ENCODE results near the gene DHODH.

DNA sequence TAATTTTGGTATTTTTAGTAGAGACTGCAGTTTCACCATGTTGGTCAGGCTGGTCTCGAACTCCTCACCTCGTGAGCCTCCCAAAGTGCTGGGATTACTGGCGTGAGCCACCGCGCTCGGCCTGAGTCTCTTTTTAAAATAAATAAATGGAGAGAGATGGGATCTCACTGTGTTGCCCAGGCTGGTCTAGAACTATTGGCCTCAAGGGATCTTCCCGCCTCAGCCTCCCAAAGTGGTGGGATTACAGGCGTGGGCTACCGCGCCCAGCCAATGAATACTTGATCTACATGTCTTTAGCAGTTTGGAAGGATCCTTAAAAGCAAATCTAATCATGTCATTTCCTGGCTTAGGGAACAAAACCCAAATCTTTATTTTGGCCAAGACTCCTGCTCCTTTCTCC, 1.2 kb downstream of the DHODH start:
- no peak for TF ChIP-seq POLR2AphosphoS5 (IDR thresholded peaks at IDR 0.05)
- TF ChIP-seq POLR2A (IDR thresholded peaks at IDR 0.05) = no peak
- TF ChIP-seq, protein P1, sequence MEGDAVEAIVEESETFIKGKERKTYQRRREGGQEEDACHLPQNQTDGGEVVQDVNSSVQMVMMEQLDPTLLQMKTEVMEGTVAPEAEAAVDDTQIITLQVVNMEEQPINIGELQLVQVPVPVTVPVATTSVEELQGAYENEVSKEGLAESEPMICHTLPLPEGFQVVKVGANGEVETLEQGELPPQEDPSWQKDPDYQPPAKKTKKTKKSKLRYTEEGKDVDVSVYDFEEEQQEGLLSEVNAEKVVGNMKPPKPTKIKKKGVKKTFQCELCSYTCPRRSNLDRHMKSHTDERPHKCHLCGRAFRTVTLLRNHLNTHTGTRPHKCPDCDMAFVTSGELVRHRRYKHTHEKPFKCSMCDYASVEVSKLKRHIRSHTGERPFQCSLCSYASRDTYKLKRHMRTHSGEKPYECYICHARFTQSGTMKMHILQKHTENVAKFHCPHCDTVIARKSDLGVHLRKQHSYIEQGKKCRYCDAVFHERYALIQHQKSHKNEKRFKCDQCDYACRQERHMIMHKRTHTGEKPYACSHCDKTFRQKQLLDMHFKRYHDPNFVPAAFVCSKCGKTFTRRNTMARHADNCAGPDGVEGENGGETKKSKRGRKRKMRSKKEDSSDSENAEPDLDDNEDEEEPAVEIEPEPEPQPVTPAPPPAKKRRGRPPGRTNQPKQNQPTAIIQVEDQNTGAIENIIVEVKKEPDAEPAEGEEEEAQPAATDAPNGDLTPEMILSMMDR (IDR thresholded peaks at IDR 0.05) = no peak

Measured in transverse colon (tissue), 4 donors.